Skeletal muscle cell (primary cell): ENCODE data around the gene PRAMEF5.
"Not testable (repeated sequence)": the region's sequence is repeated elsewhere in the genome, so short reads cannot be mapped to it uniquely, and the experiment has no call there.

Source experiments
- DNase-seq: peaks from one replicate; pipeline ENCODE4 v3.0.0-alpha.2; 2010; ENCODE audit warnings: low read depth
- H3K4me3 ChIP-seq: 2 replicates; pipeline ENCODE4 v1.5.1; 2011; ENCODE audit warnings: low read depth, mild to moderate bottlenecking, control low read depth, low read length, moderate library complexity

PRAMEF5 gene

GRCh38 chr1:13246554-13246871 is 7.5 kb upstream of the PRAMEF5 start:
- DNase-seq, H3K4me3 ChIP-seq: not testable (repeated sequence)

GRCh38 chr1:13247122-13247521 is 6.9 kb upstream of the PRAMEF5 start:
- not testable (repeated sequence) for DNase-seq, H3K4me3 ChIP-seq

GRCh38 chr1:13265124-13265523 is 11.1 kb downstream of the PRAMEF5 start:
- H3K4me3 ChIP-seq, DNase-seq: not testable (repeated sequence)

GRCh38 chr1:13277016-13277415 is 23.0 kb downstream of the PRAMEF5 start:
- not testable (repeated sequence) for DNase-seq, H3K4me3 ChIP-seq

GRCh38 chr1:13279617-13280016 is 25.6 kb downstream of the PRAMEF5 start:
- DNase-seq, H3K4me3 ChIP-seq: not testable (repeated sequence)

- DNase-seq, H3K4me3 ChIP-seq: not testable (repeated sequence)
These were observed 31.0 kb downstream of the PRAMEF5 start, which contains the start of gene PRAMEF8 for GRCh38 chr1:13285037-13285436. Gene PRAMEF8 (minus strand): TSS chr1:13285137. CDS start chr1:13284091, 1,046 bp downstream.

GRCh38 chr1:13289030-13289429 is 35.0 kb downstream of the PRAMEF5 start:
- H3K4me3 ChIP-seq, DNase-seq: not testable (repeated sequence)

- H3K4me3 ChIP-seq, DNase-seq: not testable (repeated sequence)
These were observed 43.4 kb downstream of the PRAMEF5 start for GRCh38 chr1:13297216-13297931.

GRCh38 chr1:13298699-13299098 is 44.7 kb downstream of the PRAMEF5 start:
- not testable (repeated sequence) for H3K4me3 ChIP-seq, DNase-seq

GRCh38 chr1:13302197-13302596 is 48.2 kb downstream of the PRAMEF5 start:
- not testable (repeated sequence) for H3K4me3 ChIP-seq

GRCh38 chr1:13303239-13303638 is 49.2 kb downstream of the PRAMEF5 start, which contains the start of gene PRAMEF33:
Gene PRAMEF33 (plus strand): TSS chr1:13303539. CDS start chr1:13305955, 2,416 bp downstream.
- not testable (repeated sequence) for H3K4me3 ChIP-seq, DNase-seq

More at GRCh38 chr1:13302197-13302596, 48.2 kb downstream of the PRAMEF5 start:
- DNase-seq = not testable (repeated sequence)
